NK-92 (cell line): ENCODE data around the gene METTL25B.

ENCODE experiments used
- DNase-seq: peaks from one replicate; lab custom pipeline; 2025; ENCODE audit not compliant: unreplicated experiment; lab: John Stamatoyannopoulos, UW

METTL25B gene

GRCh38 chr1:156700736-156701531, 27.3 kb upstream of the METTL25B start:
- no peak for DNase-seq

GRCh38 chr1:156703336-156703735, 24.9 kb upstream of the METTL25B start:
- no peak for DNase-seq

DNA sequence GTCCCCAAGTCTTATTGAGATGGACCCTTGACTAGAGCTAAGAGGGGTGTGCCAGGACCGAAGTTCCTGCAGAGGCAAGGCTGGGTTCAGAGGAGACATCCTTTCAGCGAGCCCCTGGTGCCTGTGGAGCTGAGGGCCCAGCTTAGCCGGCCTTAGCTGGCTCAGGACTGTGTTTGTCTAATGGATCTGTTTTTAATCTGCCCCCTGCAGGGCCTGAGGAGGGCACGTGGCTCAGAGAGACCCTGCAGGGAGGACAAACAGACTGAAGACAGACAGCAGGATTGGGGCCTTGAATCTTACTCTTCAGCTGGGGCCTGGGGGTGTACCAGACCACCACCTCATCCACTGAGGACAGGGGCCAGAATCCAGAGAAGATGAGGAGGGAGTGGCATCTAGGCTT, 24.5 kb upstream of the METTL25B start:
- no peak for DNase-seq

DNA sequence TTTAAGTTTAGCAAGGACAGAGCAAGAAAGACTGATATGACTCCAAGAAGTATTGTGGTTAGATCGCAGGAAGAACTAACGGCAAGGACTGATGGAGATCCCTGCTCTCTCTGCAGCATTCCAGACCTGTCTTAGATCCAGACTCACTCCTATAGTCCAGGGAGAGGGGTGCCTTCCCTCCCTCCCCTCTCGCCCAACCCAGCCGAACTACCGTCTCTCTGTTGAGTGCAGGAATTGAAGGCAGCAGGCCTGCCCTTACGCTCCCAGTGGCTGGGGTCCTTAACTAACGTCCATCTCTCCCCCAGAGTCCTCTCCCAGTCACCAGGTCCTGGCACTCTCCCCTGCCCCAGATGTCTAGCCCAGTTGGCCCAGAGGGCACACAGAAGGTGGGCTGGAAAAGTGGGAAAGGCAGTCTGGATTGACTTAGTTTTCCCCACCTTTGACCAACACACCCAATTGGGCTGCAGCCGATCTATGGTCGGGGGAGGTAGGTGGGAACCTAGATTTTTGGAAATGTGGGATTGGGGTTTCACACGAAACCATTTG, 24.0 kb upstream of the METTL25B start:
- DNase-seq: no peak

GRCh38 chr1:156704930-156705320, 23.3 kb upstream of the METTL25B start:
- DNase-seq: no peak

- no peak for DNase-seq
Measured at GRCh38 chr1:156705321-156705917, 22.9 kb upstream of the METTL25B start, which contains the start of gene CRABP2. TSS of gene CRABP2 (minus strand) at chr1:156705583. CDS start at chr1:156705446, 137 bp downstream.

DNA sequence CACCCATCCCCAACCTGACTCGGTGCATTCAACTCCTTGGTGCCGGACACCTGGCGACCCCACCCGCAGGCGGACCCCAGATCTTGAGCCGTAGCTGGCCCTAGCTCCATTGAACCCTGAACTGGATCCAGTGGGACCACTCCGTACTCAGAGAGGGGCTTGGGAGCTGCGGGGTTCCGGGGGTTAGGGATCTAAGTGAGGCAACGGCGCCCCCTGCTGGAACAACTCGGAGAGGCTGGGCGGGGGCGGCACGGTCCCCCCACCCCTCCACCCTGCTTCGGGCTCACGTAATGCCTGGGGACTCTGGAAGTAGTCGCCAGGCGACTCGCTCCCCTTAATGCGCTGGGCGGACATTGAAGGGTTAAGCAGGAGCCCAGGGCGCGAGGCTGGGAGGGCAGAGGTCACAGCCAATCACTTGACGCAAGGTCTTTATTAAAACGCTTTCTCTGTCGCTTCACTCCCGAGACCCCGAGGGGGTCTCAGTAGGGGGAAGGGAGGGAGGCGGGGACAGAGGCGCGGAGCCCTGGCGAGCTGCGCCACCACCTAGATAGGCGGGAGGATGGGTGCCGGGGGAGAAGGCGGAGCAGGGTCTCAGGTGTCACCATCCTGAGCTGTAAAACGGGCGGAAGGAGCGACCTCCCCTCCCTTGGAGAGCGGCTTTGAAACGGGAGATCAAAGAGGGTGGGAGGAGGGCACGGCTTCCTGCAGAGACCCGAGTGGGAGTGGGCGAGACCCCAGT, 22.2 kb upstream of the METTL25B start:
- DNase-seq: no peak

DNA sequence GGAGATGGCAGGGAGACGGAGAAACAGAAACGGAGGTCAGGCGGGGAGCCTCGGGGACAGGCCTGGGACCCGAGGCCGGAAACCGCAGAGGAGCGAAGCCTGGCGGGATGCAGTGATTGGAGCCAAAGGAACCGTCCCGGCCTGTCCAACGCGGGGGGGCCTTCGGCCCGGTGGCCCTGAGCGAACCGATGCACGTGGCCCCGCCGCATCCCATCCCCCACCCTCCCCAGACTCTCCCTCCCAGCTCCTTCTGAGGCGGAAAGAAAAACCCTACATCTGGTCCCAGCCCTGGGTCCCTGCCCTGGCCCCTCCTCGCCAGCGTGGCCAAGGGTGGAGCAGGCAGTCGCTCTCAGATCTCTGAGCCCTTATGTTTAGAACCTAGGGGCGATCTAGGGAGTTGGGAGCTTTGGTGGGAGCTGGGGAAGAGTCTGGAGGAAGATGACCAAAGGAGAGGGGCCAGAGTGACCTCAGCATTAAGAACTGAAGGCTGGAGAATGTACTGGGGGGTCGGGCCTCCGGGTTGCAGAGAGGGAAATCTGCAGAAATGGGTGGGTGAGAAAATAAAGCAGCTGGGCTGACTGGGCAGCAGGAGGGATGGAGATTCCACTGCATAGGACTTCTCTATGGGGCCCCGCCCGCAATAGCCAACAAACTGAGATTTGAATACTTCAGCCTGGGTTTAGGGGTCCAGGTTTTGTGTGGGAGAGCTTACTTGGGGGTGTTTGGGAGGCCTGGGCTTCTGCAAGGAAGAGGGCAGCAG, 21.4 kb upstream of the METTL25B start:
- no peak for DNase-seq

- DNase-seq: no peak
Measured at GRCh38 chr1:156707417-156708217, 20.7 kb upstream of the METTL25B start.

DNA sequence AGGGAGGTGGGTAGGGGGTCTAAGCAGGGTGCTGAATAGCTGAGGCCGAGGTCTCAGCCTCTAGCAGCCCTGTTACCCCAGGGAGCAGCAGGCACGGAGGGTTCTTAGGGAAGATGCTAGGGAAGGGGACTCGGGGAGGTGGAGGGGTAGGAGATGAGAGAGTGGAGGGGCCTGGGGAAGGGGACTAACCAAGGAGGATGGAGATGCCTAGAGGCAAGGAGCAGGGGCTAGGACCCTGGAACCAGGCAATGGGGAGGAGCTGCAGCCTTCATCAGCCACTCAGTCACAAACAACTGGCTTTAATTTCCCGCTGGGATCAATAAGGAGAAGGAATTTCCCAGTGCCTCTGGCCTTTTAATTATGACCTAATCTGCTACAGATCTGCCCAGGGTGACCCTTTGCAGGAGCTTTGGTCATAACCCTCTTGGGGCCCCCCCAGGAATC, 20.0 kb upstream of the METTL25B start:
- no peak for DNase-seq

GRCh38 chr1:156709031-156709430, 19.2 kb upstream of the METTL25B start:
- DNase-seq: no peak

GRCh38 chr1:156709757-156710489, 18.3 kb upstream of the METTL25B start:
- DNase-seq: no peak

GRCh38 chr1:156711011-156711817, 17.1 kb upstream of the METTL25B start:
- DNase-seq: no peak

GRCh38 chr1:156712626-156713025, 15.6 kb upstream of the METTL25B start:
- DNase-seq: no peak

DNA sequence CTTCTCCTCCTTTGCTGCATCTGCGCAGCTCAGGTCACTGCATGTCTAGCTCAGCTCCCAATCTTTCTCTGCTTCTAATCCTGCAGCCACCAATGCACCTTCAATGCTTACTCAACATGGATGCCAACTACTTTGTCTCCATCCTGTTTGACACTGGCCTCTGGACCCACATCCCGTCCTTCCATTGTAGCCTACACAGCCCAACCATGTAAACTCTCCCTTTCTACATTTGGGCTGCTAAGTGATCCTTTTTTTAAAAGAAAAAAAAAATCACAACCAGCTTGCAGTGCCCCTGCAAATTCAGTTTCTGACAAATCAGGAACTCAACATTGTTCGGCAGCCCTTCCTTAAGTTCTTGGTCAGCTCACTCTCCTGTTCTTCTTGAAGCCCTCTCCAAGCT, 13.4 kb upstream of the METTL25B start:
- DNase-seq: no peak

- no peak for DNase-seq
Measured at GRCh38 chr1:156717351-156717750, 10.9 kb upstream of the METTL25B start.

- DNase-seq: no peak
Measured at GRCh38 chr1:156721131-156721530, 7.1 kb upstream of the METTL25B start.

DNA sequence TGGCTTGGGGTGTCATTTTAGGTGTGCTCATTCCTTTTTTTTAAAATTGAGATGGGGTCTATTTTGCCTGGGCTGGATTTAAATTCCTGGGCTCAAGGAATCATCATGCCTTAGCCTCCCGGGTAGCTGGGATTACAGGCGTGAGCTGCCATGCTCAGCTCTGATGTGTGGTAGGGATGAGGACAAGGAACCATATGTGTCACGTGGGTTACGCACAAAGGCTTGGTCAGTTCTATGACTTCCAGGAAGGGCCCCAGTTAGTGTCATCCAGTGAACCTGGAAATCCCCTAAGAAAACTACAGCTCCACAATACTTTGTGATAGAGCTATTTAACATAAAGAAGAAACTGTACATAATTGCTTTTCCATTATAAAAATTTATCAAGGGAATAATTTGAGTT, 6.7 kb upstream of the METTL25B start:
- DNase-seq: no peak
